22Rv1 (cell line): ENCODE data around the gene ADK.

ENCODE experiments used
- ZFX ChIP-seq: fragments of 450-650 bp; IDR thresholded peaks from 2 replicates; pipeline ENCODE4 v1.6.1; 2017; ENCODE audit warnings: antibody characterized with exemption, borderline replicate concordance
- TF ChIP-seq, protein P1 (sequence below): fragments of 450-650 bp; IDR thresholded peaks from 2 replicates; pipeline ENCODE4 v1.5.1; 2017; ENCODE audit warnings: mild to moderate bottlenecking

DNA sequence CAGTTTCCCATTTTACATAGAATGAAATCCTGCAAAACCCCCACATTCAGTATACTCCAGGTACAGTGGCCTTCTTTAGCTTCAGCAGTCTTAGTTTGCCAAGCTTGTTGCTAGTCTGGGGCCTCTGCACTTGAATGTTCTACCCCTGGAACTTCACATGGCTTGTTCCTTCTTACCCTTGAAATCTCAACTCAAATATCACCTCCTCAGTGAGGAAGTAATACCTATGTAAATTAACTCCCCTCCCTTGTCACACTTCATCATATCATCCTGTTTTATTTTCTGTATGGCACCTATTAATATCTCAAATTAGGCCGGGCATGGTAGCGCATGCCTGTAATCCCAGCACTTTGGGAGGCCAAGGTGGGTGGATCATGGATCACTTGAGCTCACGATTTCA lies 511.6 kb downstream of the ADK start:
- TF ChIP-seq, protein P1, sequence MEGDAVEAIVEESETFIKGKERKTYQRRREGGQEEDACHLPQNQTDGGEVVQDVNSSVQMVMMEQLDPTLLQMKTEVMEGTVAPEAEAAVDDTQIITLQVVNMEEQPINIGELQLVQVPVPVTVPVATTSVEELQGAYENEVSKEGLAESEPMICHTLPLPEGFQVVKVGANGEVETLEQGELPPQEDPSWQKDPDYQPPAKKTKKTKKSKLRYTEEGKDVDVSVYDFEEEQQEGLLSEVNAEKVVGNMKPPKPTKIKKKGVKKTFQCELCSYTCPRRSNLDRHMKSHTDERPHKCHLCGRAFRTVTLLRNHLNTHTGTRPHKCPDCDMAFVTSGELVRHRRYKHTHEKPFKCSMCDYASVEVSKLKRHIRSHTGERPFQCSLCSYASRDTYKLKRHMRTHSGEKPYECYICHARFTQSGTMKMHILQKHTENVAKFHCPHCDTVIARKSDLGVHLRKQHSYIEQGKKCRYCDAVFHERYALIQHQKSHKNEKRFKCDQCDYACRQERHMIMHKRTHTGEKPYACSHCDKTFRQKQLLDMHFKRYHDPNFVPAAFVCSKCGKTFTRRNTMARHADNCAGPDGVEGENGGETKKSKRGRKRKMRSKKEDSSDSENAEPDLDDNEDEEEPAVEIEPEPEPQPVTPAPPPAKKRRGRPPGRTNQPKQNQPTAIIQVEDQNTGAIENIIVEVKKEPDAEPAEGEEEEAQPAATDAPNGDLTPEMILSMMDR: no peak
- no peak for TF ChIP-seq ZFX
